GM23338 (cell line): ENCODE data around the gene OR10W1.

Source experiments
- CREB1 ChIP-seq: fragments of 250-450 bp; sonication (Bioruptor Pico); IDR thresholded peaks from 2 replicates; pipeline ENCODE4 v1.5.0; 2020; ENCODE audit warnings: low read depth, mild to moderate bottlenecking, moderate library complexity
- CTCF ChIP-seq, 2 experiments: fragments of 200-600 bp in 1 of 2; sonication (generic) in 1 of 2; conservative IDR thresholded peaks; 2 replicates each; pipeline versions ENCODE4 v1.5.1 to v1.6.1; 2016 to 2017; ENCODE audit warnings: antibody characterized with exemption in 2 of 2, low read depth in 2 of 2, mild to moderate bottlenecking in 2 of 2, moderate library complexity in 1 of 2
- JUNB ChIP-seq: IDR thresholded peaks from one replicate; pipeline ENCODE4 v1.6.1; 2016; ENCODE audit warnings: antibody characterized with exemption; ENCODE audit not compliant: unreplicated experiment
- POLR2AphosphoS5 ChIP-seq: IDR thresholded peaks from 2 replicates; pipeline ENCODE4 v1.6.1; 2016; ENCODE audit warnings: antibody characterized with exemption, low read depth
- STAT1 ChIP-seq: IDR thresholded peaks from one replicate; pipeline ENCODE4 v1.6.1; 2016; ENCODE audit warnings: antibody characterized with exemption; ENCODE audit not compliant: unreplicated experiment
- ZNF114 ChIP-seq: fragments of 250-450 bp; sonication (Bioruptor Pico); IDR thresholded peaks from 2 replicates; pipeline ENCODE4 v1.5.0; 2020; ENCODE audit warnings: mild to moderate bottlenecking, moderate library complexity

- no peak for TF ChIP-seq JUNB
- TF ChIP-seq CREB1, result no peak
- TF ChIP-seq CTCF (conservative IDR thresholded peaks at IDR 0.05; ENCODE audit: low read depth in 2 of 2), result no peak
- no peak for TF ChIP-seq ZNF114 (CRISPR knock-in tag)
- no peak for TF ChIP-seq STAT1
- no peak for TF ChIP-seq POLR2AphosphoS5
These were observed 8.1 kb downstream of the OR10W1 start for GRCh38 chr11:58259983-58260382.
